Effector memory CD4-positive, alpha-beta T cell (primary cell): Measurements from ENCODE around the gene FNDC3B.
"Not testable (repeated sequence)": the region's sequence is repeated elsewhere in the genome, so short reads cannot be mapped to it uniquely, and the experiment has no call there.

ENCODE experiments used
- DNase-seq, 3 donors: peaks; one replicate each; pipeline ENCODE4 v3.0.0-alpha.2; 2020
- H3K27ac ChIP-seq: 2 replicates; pipeline ENCODE4 v1.7.0; 2013; ENCODE audit warnings: mild to moderate bottlenecking, low read length, moderate library complexity; ENCODE audit not compliant: insufficient read depth, poor library complexity, severe bottlenecking
- H3K27me3 ChIP-seq: replicated peaks from 2 replicates; pipeline ENCODE4 v1.7.0; 2013; ENCODE audit warnings: mild to moderate bottlenecking, low read length; ENCODE audit not compliant: insufficient read depth, control insufficient read depth, poor library complexity, severe bottlenecking
- H3K36me3 ChIP-seq: 2 replicates; pipeline ENCODE4 v1.7.0; 2013; ENCODE audit warnings: mild to moderate bottlenecking, low read length, moderate library complexity; ENCODE audit not compliant: control insufficient read depth, insufficient read depth
- H3K4me1 ChIP-seq: 2 replicates; pipeline ENCODE4 v1.7.0; 2013; ENCODE audit warnings: low read length, mild to moderate bottlenecking; ENCODE audit not compliant: control insufficient read depth, insufficient read depth, poor library complexity, severe bottlenecking
- H3K4me3 ChIP-seq: 2 replicates; pipeline ENCODE4 v1.7.0; 2013; ENCODE audit warnings: low read length, low read depth, mild to moderate bottlenecking; ENCODE audit not compliant: insufficient read depth, poor library complexity, severe bottlenecking
- H3K9me3 ChIP-seq: 2 replicates; pipeline ENCODE4 v1.7.0; 2013; ENCODE audit warnings: mild to moderate bottlenecking, low read length, moderate library complexity; ENCODE audit not compliant: control insufficient read depth

Gene FNDC3B

DNA sequence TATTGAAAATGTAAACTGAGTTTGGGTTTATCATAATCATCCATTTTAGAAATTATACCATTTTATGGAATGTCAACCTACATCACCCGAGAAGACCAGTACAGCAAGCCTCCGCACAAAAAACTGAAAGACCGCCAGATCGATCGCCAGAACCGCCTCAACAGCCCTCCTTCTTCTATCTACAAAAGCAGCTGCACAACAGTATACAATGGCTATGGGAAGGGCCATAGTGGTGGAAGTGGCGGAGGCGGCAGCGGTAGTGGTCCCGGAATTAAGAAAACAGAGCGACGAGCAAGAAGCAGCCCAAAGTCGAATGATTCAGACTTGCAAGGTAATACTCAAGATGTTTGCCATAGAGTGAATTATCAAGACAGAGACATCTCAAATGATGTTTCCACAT lies 211.8 kb downstream of the FNDC3B start:
- no peak overlapping the region for H3K27ac ChIP-seq
- H3K9me3 ChIP-seq: no peaks in the 10 kb centered on the region
- peaks cover 14% of the 10 kb centered on the region for H3K36me3 ChIP-seq
- DNase-seq: no peak
- H3K4me3 ChIP-seq: no peak overlapping the region
- H3K4me1 ChIP-seq: no peaks in the 10 kb centered on the region
- no peaks in the 10 kb centered on the region for H3K27me3 ChIP-seq

- DNase-seq: no peak
- Histone ChIP-seq H3K27ac (no peak overlapping the region), H3K36me3 (peaks cover 8% of the 10 kb centered on the region), H3K9me3 (no peaks in the 10 kb centered on the region), H3K4me3 (no peak overlapping the region), H3K4me1 (no peaks in the 10 kb centered on the region), H3K27me3 (no peaks in the 10 kb centered on the region)
These were observed 213.8 kb downstream of the FNDC3B start for GRCh38 chr3:172253200-172253599.

GRCh38 chr3:172254542-172254941 lies 215.2 kb downstream of the FNDC3B start:
- no peak overlapping the region for H3K27ac ChIP-seq
- no peaks in the 10 kb centered on the region for H3K9me3 ChIP-seq
- no peaks in the 10 kb centered on the region for H3K27me3 ChIP-seq
- DNase-seq: no peak
- H3K4me3 ChIP-seq: no peak overlapping the region
- peaks cover 8% of the 10 kb centered on the region for H3K36me3 ChIP-seq
- no peaks in the 10 kb centered on the region for H3K4me1 ChIP-seq

- not testable (repeated sequence) for H3K4me1 ChIP-seq, H3K27ac ChIP-seq, DNase-seq, H3K4me3 ChIP-seq, H3K36me3 ChIP-seq, H3K27me3 ChIP-seq, H3K9me3 ChIP-seq
These were observed 215.9 kb downstream of the FNDC3B start for GRCh38 chr3:172255321-172255720.

- no peak overlapping the region for H3K4me3 ChIP-seq
- H3K27me3 ChIP-seq: no peaks in the 10 kb centered on the region
- no peaks in the 10 kb centered on the region for H3K9me3 ChIP-seq
- no peak for DNase-seq
- no peaks in the 10 kb centered on the region for H3K4me1 ChIP-seq
- H3K27ac ChIP-seq: no peak overlapping the region
- peaks cover 5% of the 10 kb centered on the region for H3K36me3 ChIP-seq
These were observed 216.8 kb downstream of the FNDC3B start for GRCh38 chr3:172256101-172256734.

DNA sequence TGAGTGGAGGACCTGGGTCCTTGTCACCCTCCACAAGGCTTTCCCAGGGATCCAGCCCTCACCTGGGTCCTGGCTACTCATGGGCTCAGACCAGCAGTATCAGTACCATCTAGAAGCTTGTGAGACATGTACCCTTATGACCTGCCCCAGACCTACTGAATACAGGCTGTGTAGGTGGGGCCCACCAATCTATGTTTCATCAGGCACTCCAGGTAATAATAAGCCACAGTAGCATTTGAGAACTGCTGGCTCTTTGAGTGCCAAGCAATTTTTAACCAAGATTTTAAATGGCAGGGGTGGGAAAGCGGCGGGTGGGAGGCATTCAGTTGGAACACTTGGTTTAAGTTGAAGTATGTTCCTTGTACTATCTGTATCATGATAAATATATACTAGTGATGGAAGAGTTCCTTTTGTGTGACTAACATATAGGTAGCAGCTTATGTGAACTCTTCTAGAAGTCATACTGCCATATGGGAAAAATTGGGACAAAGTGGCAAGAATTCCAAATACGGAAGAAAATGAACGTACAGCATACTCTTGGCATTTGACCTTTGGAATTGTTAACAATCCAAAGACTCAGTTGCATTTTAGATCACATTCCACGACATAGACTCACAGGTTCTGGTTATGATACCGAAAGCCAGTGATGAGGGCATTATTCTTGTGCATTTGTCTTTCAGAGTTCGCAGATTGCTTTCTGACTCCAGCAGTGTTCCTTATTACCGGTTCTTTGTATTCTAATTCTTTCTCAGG lies 218.4 kb downstream of the FNDC3B start:
- Histone ChIP-seq H3K36me3 (no peaks in the 10 kb centered on the region), H3K9me3 (no peaks in the 10 kb centered on the region), H3K4me3 (no peak overlapping the region), H3K27me3 (no peaks in the 10 kb centered on the region), H3K27ac (no peak overlapping the region), H3K4me1 (no peaks in the 10 kb centered on the region)
- no peak for DNase-seq

- Histone ChIP-seq H3K36me3 (no peaks in the 10 kb centered on the region), H3K4me3 (no peak overlapping the region), H3K27me3 (no peaks in the 10 kb centered on the region), H3K27ac (no peak overlapping the region), H3K4me1 (no peaks in the 10 kb centered on the region), H3K9me3 (no peaks in the 10 kb centered on the region)
- DNase-seq: no peak
These were observed 219.2 kb downstream of the FNDC3B start for GRCh38 chr3:172258624-172259023.

GRCh38 chr3:172259111-172259541 lies 219.7 kb downstream of the FNDC3B start:
- Histone ChIP-seq H3K27ac (no peak overlapping the region), H3K9me3 (no peaks in the 10 kb centered on the region), H3K27me3 (no peaks in the 10 kb centered on the region), H3K36me3 (no peaks in the 10 kb centered on the region), H3K4me1 (no peaks in the 10 kb centered on the region), H3K4me3 (no peak overlapping the region)
- DNase-seq: no peak

DNA sequence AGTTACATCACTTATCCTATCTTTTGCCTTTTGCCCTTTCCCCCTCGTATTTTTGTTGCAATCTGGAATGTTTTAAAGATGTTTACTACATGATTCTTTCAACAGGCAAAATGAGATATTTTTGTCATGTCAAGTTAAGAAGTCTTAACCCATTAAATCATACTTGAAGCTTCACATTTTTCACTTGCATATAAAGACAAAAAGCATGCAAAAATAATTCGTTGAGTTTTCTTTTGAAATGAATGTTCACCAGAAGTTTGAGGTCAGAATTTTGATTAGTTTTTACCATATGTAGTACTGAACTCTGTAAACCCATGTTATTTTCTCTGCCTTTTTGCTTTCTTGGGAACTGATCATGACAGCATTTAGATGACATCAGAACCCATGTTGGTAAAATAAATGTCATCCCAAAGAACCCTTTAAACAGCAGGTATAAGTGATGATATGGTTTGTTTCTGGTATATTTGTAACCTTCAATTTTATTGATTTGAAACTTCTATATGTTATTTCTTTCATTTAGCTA lies 220.4 kb downstream of the FNDC3B start:
- no peaks in the 10 kb centered on the region for H3K4me1 ChIP-seq
- no peaks in the 10 kb centered on the region for H3K27me3 ChIP-seq
- no peaks in the 10 kb centered on the region for H3K36me3 ChIP-seq
- no peaks in the 10 kb centered on the region for H3K9me3 ChIP-seq
- DNase-seq: no peak
- H3K4me3 ChIP-seq: no peak overlapping the region
- H3K27ac ChIP-seq: no peak overlapping the region

GRCh38 chr3:172260381-172260780 lies 221.0 kb downstream of the FNDC3B start:
- no peak for DNase-seq
- no peaks in the 10 kb centered on the region for H3K27me3 ChIP-seq
- H3K4me1 ChIP-seq: no peaks in the 10 kb centered on the region
- H3K36me3 ChIP-seq: no peaks in the 10 kb centered on the region
- H3K27ac ChIP-seq: no peak overlapping the region
- no peak overlapping the region for H3K4me3 ChIP-seq
- H3K9me3 ChIP-seq: no peaks in the 10 kb centered on the region
